ENCODE measurements around the gene OR2S2.

Gene OR2S2

GRCh38 chr9:35933550-35934067 is 24.3 kb downstream of the OR2S2 start:
- TF ChIP-seq CTCF (IDR thresholded peaks at IDR 0.05; ENCODE audit: low read depth, low read length): no peak
- H3K9me3 ChIP-seq (ENCODE audit: severe bottlenecking): no peaks in the 10 kb centered on the region
- H3K4me3 ChIP-seq (ENCODE audit: low read depth, low read length): no peak overlapping the region
- no peaks in the 10 kb centered on the region for H3K36me3 ChIP-seq
- no peaks in the 10 kb centered on the region for H3K27me3 ChIP-seq (ENCODE audit: insufficient read depth, low read depth, severe bottlenecking)
- peak overlapping the region; percentile 12; the same call in 1 of the 2 replicates for H3K27ac ChIP-seq
- no peak for DNase-seq

DNA sequence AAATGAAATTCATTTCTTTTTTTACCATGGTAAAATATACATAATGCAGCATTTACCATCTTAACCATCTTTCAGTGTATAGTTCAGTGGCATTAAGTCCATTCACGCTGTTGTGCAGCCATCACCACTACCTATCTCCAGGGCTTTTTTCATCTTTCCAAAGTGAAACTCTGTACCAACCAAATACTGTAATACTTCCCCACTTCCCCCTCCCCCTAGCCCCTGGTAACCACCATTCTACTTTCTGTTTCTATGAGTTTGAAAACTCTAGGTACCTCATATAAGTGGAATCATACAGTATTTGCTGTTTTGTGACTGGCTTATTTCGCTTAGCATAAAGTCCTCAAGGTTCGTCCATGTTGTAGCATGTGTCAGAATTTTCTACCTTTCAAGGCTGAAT is 25.2 kb downstream of the OR2S2 start:
- Histone ChIP-seq H3K27ac (no peak overlapping the region), H3K36me3 (no peaks in the 10 kb centered on the region), H3K27me3 (ENCODE audit: insufficient read depth, low read depth, severe bottlenecking) (no peaks in the 10 kb centered on the region), H3K4me3 (ENCODE audit: low read depth, low read length) (no peak overlapping the region), H3K9me3 (ENCODE audit: severe bottlenecking) (no peaks in the 10 kb centered on the region)
- TF ChIP-seq CTCF (IDR thresholded peaks at IDR 0.05; ENCODE audit: low read depth, low read length): no peak
- no peak for DNase-seq

GRCh38 chr9:35930989-35931388 is 27.0 kb downstream of the OR2S2 start:
- Histone ChIP-seq H3K9me3 (ENCODE audit: severe bottlenecking) (no peaks in the 10 kb centered on the region), H3K36me3 (no peaks in the 10 kb centered on the region), H3K4me3 (ENCODE audit: low read depth, low read length) (no peak overlapping the region), H3K27ac (no peak overlapping the region), H3K27me3 (ENCODE audit: insufficient read depth, low read depth, severe bottlenecking) (no peaks in the 10 kb centered on the region)
- DNase-seq: no peak
- TF ChIP-seq CTCF (IDR thresholded peaks at IDR 0.05; ENCODE audit: low read depth, low read length): no peak

GRCh38 chr9:35930521-35930920 is 27.4 kb downstream of the OR2S2 start:
- Histone ChIP-seq H3K36me3 (no peaks in the 10 kb centered on the region), H3K27me3 (ENCODE audit: insufficient read depth, low read depth, severe bottlenecking) (no peaks in the 10 kb centered on the region), H3K9me3 (ENCODE audit: severe bottlenecking) (no peaks in the 10 kb centered on the region), H3K4me3 (ENCODE audit: low read depth, low read length) (no peak overlapping the region), H3K27ac (no peak overlapping the region)
- no peak for DNase-seq
- no peak for TF ChIP-seq CTCF (IDR thresholded peaks at IDR 0.05; ENCODE audit: low read depth, low read length)

DNA sequence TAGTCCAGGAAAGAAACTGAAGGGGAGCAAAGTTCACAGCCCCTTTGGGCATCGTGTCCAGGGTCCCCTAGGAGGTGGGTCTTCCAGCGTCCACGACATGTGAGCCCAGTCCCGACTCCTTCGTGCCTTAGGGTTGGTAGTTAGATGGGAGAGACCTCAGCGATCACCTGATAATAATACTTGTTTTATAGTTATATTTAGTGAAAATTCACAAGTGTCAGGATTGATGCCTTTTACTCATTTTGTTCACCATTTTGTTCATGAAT is 28.6 kb downstream of the OR2S2 start:
- no peak for TF ChIP-seq CTCF (IDR thresholded peaks at IDR 0.05; ENCODE audit: low read depth, low read length)

DNA sequence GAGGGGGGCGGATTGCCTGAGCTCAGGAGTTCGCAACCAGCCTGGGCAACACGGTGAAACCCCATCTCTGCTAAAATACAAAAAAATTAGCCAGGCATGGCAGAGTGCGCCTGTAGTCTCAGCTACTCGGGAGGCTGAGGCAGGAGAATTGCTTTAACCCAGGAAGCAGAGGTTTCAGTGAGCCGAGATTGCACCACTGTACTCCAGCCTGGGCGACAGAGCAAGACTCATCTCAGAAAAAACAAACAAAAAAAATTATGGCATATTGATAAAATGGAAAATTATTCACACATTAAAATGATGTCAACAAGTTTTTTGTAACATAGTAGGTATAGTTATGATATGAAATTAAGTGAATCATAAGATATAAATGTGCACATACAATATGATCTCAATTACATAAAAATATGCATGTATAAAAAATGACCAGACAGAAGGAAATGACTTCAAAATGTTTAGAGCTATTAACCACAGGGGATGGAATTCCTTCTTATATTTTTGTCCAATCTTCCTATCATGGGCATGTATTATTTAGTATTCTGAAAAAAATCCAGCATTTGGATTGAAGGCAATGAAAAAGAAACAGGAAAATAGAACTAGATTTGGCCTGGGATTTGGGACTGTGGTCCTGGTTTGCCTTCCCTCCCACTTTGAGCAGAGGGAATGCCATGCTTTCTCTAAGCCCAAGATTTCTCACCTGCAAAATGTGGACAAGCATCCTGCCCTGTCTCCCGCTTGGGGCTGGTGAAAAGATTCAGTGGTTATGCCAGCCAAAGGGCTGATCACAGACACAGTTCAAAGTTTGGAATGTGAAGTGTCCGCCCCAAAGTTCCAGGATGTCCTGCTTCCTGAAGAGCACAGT is 29.1 kb downstream of the OR2S2 start:
- Histone ChIP-seq H3K27ac (no peak overlapping the region), H3K27me3 (ENCODE audit: insufficient read depth, low read depth, severe bottlenecking) (no peaks in the 10 kb centered on the region), H3K9me3 (ENCODE audit: severe bottlenecking) (no peaks in the 10 kb centered on the region), H3K36me3 (no peaks in the 10 kb centered on the region), H3K4me3 (ENCODE audit: low read depth, low read length) (no peak overlapping the region)
- no peak for TF ChIP-seq CTCF (IDR thresholded peaks at IDR 0.05; ENCODE audit: low read depth, low read length)
- no peak for DNase-seq

More for the DNA sequence above, 28.6 kb downstream of the OR2S2 start:
- Histone ChIP-seq H3K4me3 (ENCODE audit: low read depth, low read length) (no peak overlapping the region), H3K27ac (no peak overlapping the region), H3K27me3 (ENCODE audit: insufficient read depth, low read depth, severe bottlenecking) (no peaks in the 10 kb centered on the region), H3K9me3 (ENCODE audit: severe bottlenecking) (no peaks in the 10 kb centered on the region), H3K36me3 (no peaks in the 10 kb centered on the region)
- no peak for DNase-seq

Data from WERI-Rb-1 (cell line).